HCT116 (cell line): ENCODE measurements around the gene MRPL58. TPM values are rescaled to one million over a fixed set of nuclear protein-coding genes. Genes with fewer than 3 reads are reported as not detected.
A peak's percentile ranks its signal among the peaks of the same experiment; 100 is the strongest.

Experiments
- ATAC-seq: fragments of 200-7000 bp; cut with Tn5 transposase; 2 replicates; pipeline ENCODE4 v1.9.1; 2020; ENCODE audit warnings: mild to moderate bottlenecking, moderate library complexity
- BruUV-seq: library from RNA; stranded (reverse); fragments of 400-500 nt; replicated peaks from 2 replicates; lab custom pipeline; 2021; lab: Mats Ljungman, UMichigan
- CTCF ChIA-PET: fragments of 300-600 bp; sonication (Branson Sonifier 250); formaldehyde crosslinking; loops from one replicate; lab custom pipeline; 2021; ENCODE audit warnings: antibody characterized with exemption; lab: Charles Lee
- POLR2A ChIA-PET: fragments of 300-600, 350-600 bp; sonication (Branson Sonifier 250); formaldehyde crosslinking; loops from one replicate; lab custom pipeline; 2021; ENCODE audit warnings: antibody characterized with exemption; lab: Charles Lee
- RAD21 ChIA-PET, 2 experiments: fragments of 300-600 bp; sonication (Branson Sonifier 250); formaldehyde crosslinking; loops; one replicate each; lab custom pipeline; 2023; ENCODE audit warnings: low total read pairs in 2 of 2; ENCODE audit not compliant: uncharacterized antibody in 2 of 2, unreplicated experiment in 2 of 2, low non-redundant PET in 1 of 2; lab: Charles Lee
- DNase-seq: peaks from one replicate; pipeline ENCODE4 v3.0.0-alpha.2; 2010; ENCODE audit warnings: low read depth, low spot score
- H2AFZ ChIP-seq: fragments of 200-600 bp; shearing (Covaris generic), sonication (generic); 2 replicates; pipeline ENCODE4 v1.6.1; 2017; ENCODE audit warnings: low read depth, mixed run types, mixed read lengths, antibody characterized with exemption, low read length; ENCODE audit not compliant: poor library complexity, severe bottlenecking
- H3K27ac ChIP-seq: 2 replicates; pipeline ENCODE4 v1.5.1; 2012; ENCODE audit warnings: low read depth, low read length
- H3K27me3 ChIP-seq: fragments of 200-600 bp; sonication (generic); 2 replicates; pipeline ENCODE4 v1.6.1; 2016; ENCODE audit warnings: mixed run types, low read length, mixed read lengths; ENCODE audit not compliant: insufficient read depth
- H3K36me3 ChIP-seq, 2 experiments: fragments of 200-500 bp in 1 of 2; fragments of 200-600 bp in 1 of 2; sonication (Bioruptor generic) in 1 of 2; sonication (generic) in 1 of 2; 2 replicates each; pipeline versions ENCODE4 v1.5.1 to v1.6.1; 2014 to 2016; ENCODE audit warnings: low read length in 2 of 2, inconsistent platforms in 1 of 2, mixed read lengths in 1 of 2, mixed run types in 1 of 2; ENCODE audit not compliant: insufficient read depth in 2 of 2, control insufficient read depth in 1 of 2
- H3K4me1 ChIP-seq, 2 experiments: fragments of 200-600 bp in 1 of 2; sonication (generic) in 1 of 2; 2 replicates each; pipeline versions ENCODE4 v1.5.1 to v1.6.1; 2012 to 2017; ENCODE audit warnings: low read length in 2 of 2, inconsistent platforms in 1 of 2, mild to moderate bottlenecking in 1 of 2, mixed read lengths in 1 of 2, mixed run types in 1 of 2, moderate library complexity in 1 of 2; ENCODE audit not compliant: insufficient read depth in 2 of 2, control insufficient read depth in 1 of 2
- H3K4me2 ChIP-seq: fragments of 200-600 bp; sonication (generic); 2 replicates; pipeline ENCODE4 v1.6.1; 2017; ENCODE audit warnings: mixed run types, low read length, mixed read lengths
- H3K4me3 ChIP-seq, 2 experiments: fragments of 200-600 bp in 1 of 2; sonication (generic) in 1 of 2; replicated peaks in 1 of 2; 2 replicates each; pipeline ENCODE4 v1.5.1; 2011 to 2016; ENCODE audit warnings: low read length in 2 of 2, control low read depth in 1 of 2, low read depth in 1 of 2, mild to moderate bottlenecking in 1 of 2, mixed read lengths in 1 of 2, mixed run types in 1 of 2
- H3K79me2 ChIP-seq: fragments of 200-600 bp; sonication (generic); 2 replicates; pipeline ENCODE4 v1.6.1; 2017; ENCODE audit warnings: mild to moderate bottlenecking, mixed run types, low read length, moderate library complexity, mixed read lengths; ENCODE audit not compliant: insufficient read depth
- H3K9ac ChIP-seq: fragments of 200-600 bp; sonication (generic); 2 replicates; pipeline ENCODE4 v1.6.1; 2016; ENCODE audit warnings: low read length, mixed read lengths
- H3K9me2 ChIP-seq: fragments of 200-600 bp; sonication (generic), shearing (Covaris generic); 2 replicates; pipeline ENCODE4 v1.6.1; 2017; ENCODE audit warnings: mixed run types, mild to moderate bottlenecking, moderate library complexity; ENCODE audit not compliant: insufficient read depth
- H3K9me3 ChIP-seq, 2 experiments: fragments of 200-500 bp in 1 of 2; fragments of 200-600 bp in 1 of 2; sonication (Bioruptor generic) in 1 of 2; sonication (generic) in 1 of 2; 2 replicates each; pipeline ENCODE4 v1.6.1; 2014 to 2017; ENCODE audit warnings: low read length in 2 of 2, mixed read lengths in 2 of 2, inconsistent platforms in 1 of 2, low read depth in 1 of 2, mild to moderate bottlenecking in 1 of 2, mixed run types in 1 of 2, moderate library complexity in 1 of 2; ENCODE audit not compliant: control insufficient read depth in 1 of 2, insufficient read depth in 1 of 2
- H4K20me1 ChIP-seq: fragments of 200-600 bp; sonication (generic), shearing (Covaris generic); 2 replicates; pipeline ENCODE4 v1.6.1; 2017; ENCODE audit warnings: mixed run types, mild to moderate bottlenecking, moderate library complexity; ENCODE audit not compliant: insufficient read depth
- EGR1 ChIP-seq: IDR thresholded peaks from 2 replicates; pipeline ENCODE4 v1.6.1; 2012; ENCODE audit warnings: low read depth
- ELF1 ChIP-seq: IDR thresholded peaks from 2 replicates; pipeline ENCODE4 v1.6.1; 2012; ENCODE audit warnings: low read depth, borderline replicate concordance
- EZH2 ChIP-seq: fragments of 200-600 bp; sonication (generic); IDR thresholded peaks from 2 replicates; pipeline ENCODE4 v1.6.1; 2017; ENCODE audit warnings: antibody characterized with exemption, mixed run types
- POLR2AphosphoS5 ChIP-seq: IDR thresholded peaks from 2 replicates; pipeline ENCODE4 v1.6.1; 2011; ENCODE audit warnings: mild to moderate bottlenecking, low read depth, low read length, moderate library complexity
- RAD21 ChIP-seq: IDR thresholded peaks from 2 replicates; pipeline ENCODE4 v1.6.1; 2012; ENCODE audit warnings: low read depth, mild to moderate bottlenecking
- SIN3A ChIP-seq: IDR thresholded peaks from 2 replicates; pipeline ENCODE4 v1.6.1; 2012; ENCODE audit warnings: low read depth
- ZFX ChIP-seq: fragments of 450-650 bp; IDR thresholded peaks from 2 replicates; pipeline ENCODE4 v1.6.1; 2017
- intact Hi-C: fragments of 100-400 bp; cut with micrococcal nuclease; formaldehyde crosslinking; loops from 2 replicates; pipeline ENCODE4 v1.10.0; 2022
- total RNA-seq: library from RNA; stranded (reverse); gene quantifications from one replicate; pipeline ENCODE4 v1.2.1, GENCODE V29; 2021; ENCODE audit not compliant: unreplicated experiment
- TF ChIP-seq, protein P1 (sequence below): IDR thresholded peaks from 2 replicates; pipeline ENCODE4 v1.6.1; 2012
- TF ChIP-seq, protein P2 (sequence below): IDR thresholded peaks from 2 replicates; pipeline ENCODE4 v1.6.1; 2012; ENCODE audit warnings: low read depth

The MRPL58 gene
- total RNA-seq, 1 experiment from 2014 or later: 80.5 TPM

DNA sequence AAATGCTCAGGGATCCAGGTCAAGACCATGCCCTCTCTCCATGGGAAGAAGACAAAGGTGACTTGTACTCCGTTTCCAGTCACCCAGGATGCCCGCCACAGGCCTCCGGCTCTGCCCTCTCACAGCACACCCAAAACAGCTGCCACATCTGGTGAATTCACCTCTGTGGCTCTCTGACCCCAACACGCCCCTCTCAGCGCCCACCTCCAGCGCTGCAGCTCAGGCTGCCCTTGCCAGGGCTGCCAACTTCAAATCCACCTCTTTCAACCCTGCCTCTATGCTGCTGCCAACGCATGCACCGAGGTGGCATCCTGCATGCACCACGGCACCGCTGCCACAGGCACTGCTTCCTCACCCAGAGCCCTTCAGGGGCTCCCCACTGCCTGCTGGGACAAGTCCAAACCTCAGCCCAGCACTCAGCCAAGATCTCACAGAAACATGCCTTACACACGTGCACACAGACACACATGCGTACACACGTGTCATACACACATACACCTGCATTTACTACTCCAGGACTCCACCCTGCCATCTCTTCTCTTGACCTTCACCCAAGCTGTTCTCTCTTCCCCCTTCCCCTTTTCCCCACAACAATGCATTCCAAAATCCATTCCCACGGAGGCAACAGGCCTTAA lies 47.4 kb upstream of the MRPL58 start:
- H2AFZ ChIP-seq: no peak overlapping the region
- DNase-seq (no peak), ATAC-seq (no peak)
- no peak overlapping the region for H3K9ac ChIP-seq
- H3K36me3 ChIP-seq: no peaks in the 10 kb centered on the region
- H4K20me1 ChIP-seq: no peaks in the 10 kb centered on the region
- TF ChIP-seq, protein P1, sequence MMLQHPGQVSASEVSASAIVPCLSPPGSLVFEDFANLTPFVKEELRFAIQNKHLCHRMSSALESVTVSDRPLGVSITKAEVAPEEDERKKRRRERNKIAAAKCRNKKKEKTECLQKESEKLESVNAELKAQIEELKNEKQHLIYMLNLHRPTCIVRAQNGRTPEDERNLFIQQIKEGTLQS: no peak
- peaks cover 28 to 34% of the 10 kb centered on the region in 2 experiments for H3K4me1 ChIP-seq
- H3K27ac ChIP-seq: no peak overlapping the region
- intact Hi-C loops: loop anchor here (5.0 kb wide), 1 partner anchor 67 kb away; no protein-coding TSS in a partner anchor
- RAD21 ChIA-PET: interaction anchor here in 1 of 2 experiments (0.6 kb wide), 1 partner anchor 238 kb away, joined by 3 read pairs; no protein-coding TSS in a partner anchor
- CTCF ChIA-PET: no interaction called here
- H3K27me3 ChIP-seq: no peaks in the 10 kb centered on the region
- POLR2A ChIA-PET: interaction anchor here (1.1 kb wide), 1 partner anchor 166 kb away, joined by 3 read pairs; the partner anchor contains the start of gene NT5C
- H3K4me3 ChIP-seq: no peak overlapping the region
- no peak overlapping the region for H3K4me2 ChIP-seq
- H3K9me2 ChIP-seq: no peaks in the 10 kb centered on the region
- no TSS peak for BruUV-seq
- H3K9me3 ChIP-seq: no peaks in the 10 kb centered on the region
- no peaks in the 10 kb centered on the region for H3K79me2 ChIP-seq

DNA sequence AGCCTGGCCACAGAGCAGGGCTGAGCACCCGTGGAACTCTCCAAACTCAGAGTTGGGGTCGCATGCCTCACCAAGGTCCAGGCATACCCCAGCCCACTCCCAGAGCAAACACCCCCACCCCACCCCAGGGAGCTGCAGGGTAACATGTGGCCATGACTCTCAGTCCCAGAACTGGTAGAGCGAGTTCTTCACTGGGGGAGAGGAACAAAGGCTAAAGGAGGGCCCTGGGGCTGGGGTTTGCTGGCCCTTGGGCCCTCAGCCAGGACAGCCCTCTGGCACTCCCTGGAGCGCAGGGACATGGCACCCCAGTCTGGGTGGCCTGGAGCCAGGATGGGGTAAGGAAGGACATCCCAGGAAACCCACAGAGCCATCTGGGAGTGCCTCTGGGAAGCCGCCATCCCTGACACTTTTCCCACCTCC lies 44.1 kb upstream of the MRPL58 start:
- ChIA-PET RAD21 (no interaction called here), POLR2A (interaction anchor here (0.6 to 1.3 kb wide), 2 partner anchors 19 to 231 kb away, joined by 3 to 4 read pairs; partner anchors contain the start of gene CDR2L), CTCF (interaction anchor here (0.6 to 4.5 kb wide), 4 partner anchors 7 to 270 kb away, joined by 3 to 36 read pairs (median 6); partner anchors contain the start of gene MRPL58)
- H3K9me2 ChIP-seq: no peaks in the 10 kb centered on the region
- TF ChIP-seq POLR2AphosphoS5 (peak; percentile 23; the same call in 1 of the 2 replicates), EZH2 (no peak), ELF1 (no peak), EGR1 (no peak), ZFX (no peak), SIN3A (no peak), RAD21 (no peak)
- TF ChIP-seq, protein P1: no peak
- TF ChIP-seq, protein P2, sequence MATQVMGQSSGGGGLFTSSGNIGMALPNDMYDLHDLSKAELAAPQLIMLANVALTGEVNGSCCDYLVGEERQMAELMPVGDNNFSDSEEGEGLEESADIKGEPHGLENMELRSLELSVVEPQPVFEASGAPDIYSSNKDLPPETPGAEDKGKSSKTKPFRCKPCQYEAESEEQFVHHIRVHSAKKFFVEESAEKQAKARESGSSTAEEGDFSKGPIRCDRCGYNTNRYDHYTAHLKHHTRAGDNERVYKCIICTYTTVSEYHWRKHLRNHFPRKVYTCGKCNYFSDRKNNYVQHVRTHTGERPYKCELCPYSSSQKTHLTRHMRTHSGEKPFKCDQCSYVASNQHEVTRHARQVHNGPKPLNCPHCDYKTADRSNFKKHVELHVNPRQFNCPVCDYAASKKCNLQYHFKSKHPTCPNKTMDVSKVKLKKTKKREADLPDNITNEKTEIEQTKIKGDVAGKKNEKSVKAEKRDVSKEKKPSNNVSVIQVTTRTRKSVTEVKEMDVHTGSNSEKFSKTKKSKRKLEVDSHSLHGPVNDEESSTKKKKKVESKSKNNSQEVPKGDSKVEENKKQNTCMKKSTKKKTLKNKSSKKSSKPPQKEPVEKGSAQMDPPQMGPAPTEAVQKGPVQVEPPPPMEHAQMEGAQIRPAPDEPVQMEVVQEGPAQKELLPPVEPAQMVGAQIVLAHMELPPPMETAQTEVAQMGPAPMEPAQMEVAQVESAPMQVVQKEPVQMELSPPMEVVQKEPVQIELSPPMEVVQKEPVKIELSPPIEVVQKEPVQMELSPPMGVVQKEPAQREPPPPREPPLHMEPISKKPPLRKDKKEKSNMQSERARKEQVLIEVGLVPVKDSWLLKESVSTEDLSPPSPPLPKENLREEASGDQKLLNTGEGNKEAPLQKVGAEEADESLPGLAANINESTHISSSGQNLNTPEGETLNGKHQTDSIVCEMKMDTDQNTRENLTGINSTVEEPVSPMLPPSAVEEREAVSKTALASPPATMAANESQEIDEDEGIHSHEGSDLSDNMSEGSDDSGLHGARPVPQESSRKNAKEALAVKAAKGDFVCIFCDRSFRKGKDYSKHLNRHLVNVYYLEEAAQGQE: no peak
- H3K36me3 ChIP-seq: no peaks in the 10 kb centered on the region
- peak overlapping the region; percentile 37 for H3K9ac ChIP-seq
- peak overlapping the region; percentile 60 for H3K4me2 ChIP-seq
- DNase-seq (no peak), ATAC-seq (peak; percentile 18; the same call in 1 of the 2 replicates)
- no peaks in the 10 kb centered on the region for H3K79me2 ChIP-seq
- BruUV-seq: no TSS peak
- no peaks in the 10 kb centered on the region for H4K20me1 ChIP-seq
- no peak overlapping the region for H2AFZ ChIP-seq
- H3K9me3 ChIP-seq: no peaks in the 10 kb centered on the region
- H3K27me3 ChIP-seq: no peaks in the 10 kb centered on the region
- intact Hi-C loops: no loop called here
- H3K4me3 ChIP-seq: no peak overlapping the region
- peak overlapping the region; percentile 3; the same call in 1 of the 2 replicates for H3K27ac ChIP-seq
- H3K4me1 ChIP-seq: peaks cover 39 to 43% of the 10 kb centered on the region in 2 experiments
